Activated naive CD8-positive, alpha-beta T cell treated with anti-CD3 and anti-CD28 coated beads for 36 hours (primary cell): ENCODE results near the gene RPUSD3. TPM values are rescaled to one million over a fixed set of nuclear protein-coding genes. Genes with fewer than 3 reads are reported as not detected.
A peak's percentile ranks its signal among the peaks of the same experiment; 100 is the strongest.

Source experiments
- DNase-seq: peaks from one replicate; pipeline ENCODE4 v3.0.0; 2021
- H3K27ac Mint-ChIP-seq: one replicate; pipeline ENCODE4 v1.8.0; 2022; ENCODE audit warnings: mild to moderate bottlenecking, moderate library complexity, mixed read lengths
- H3K27me3 Mint-ChIP-seq: one replicate; pipeline ENCODE4 v1.8.0; 2022; ENCODE audit warnings: mild to moderate bottlenecking, mixed read lengths
- H3K36me3 Mint-ChIP-seq: one replicate; pipeline ENCODE4 v1.8.0; 2021; ENCODE audit warnings: mild to moderate bottlenecking, mixed read lengths
- H3K4me1 Mint-ChIP-seq: one replicate; pipeline ENCODE4 v1.8.0; 2021; ENCODE audit warnings: mixed read lengths
- H3K4me3 Mint-ChIP-seq: one replicate; pipeline ENCODE4 v1.8.0; 2022; ENCODE audit warnings: mild to moderate bottlenecking, moderate library complexity, mixed read lengths
- H3K9me3 Mint-ChIP-seq: one replicate; pipeline ENCODE4 v1.8.0; 2022; ENCODE audit warnings: mixed read lengths
- total RNA-seq, 2 experiments: library from RNA; stranded (reverse); gene quantifications; one replicate each; pipeline ENCODE4 v1.2.3, GENCODE V29; 2021

The RPUSD3 gene
- total RNA-seq, 2 experiments from 2014 or later = 69.2 to 71.2 TPM

- H3K36me3 Mint-ChIP-seq = peaks cover 27% of the 10 kb centered on the region
- no peaks in the 10 kb centered on the region for H3K9me3 Mint-ChIP-seq
- peaks cover 33% of the 10 kb centered on the region for H3K4me1 Mint-ChIP-seq
- H3K27ac Mint-ChIP-seq = peak overlapping the region; percentile 91
- H3K4me3 Mint-ChIP-seq = peak overlapping the region; percentile 84
- peak; percentile 58 for DNase-seq
- H3K27me3 Mint-ChIP-seq = no peaks in the 10 kb centered on the region
Measured at GRCh38 chr3:9808345-9809037, 35.3 kb downstream of the RPUSD3 start.

GRCh38 chr3:9807981-9808344 is 35.8 kb downstream of the RPUSD3 start:
- Mint-ChIP-seq H3K27ac (peak overlapping the region; percentile 91), H3K9me3 (no peaks in the 10 kb centered on the region), H3K36me3 (peaks cover 27% of the 10 kb centered on the region), H3K4me1 (peaks cover 35% of the 10 kb centered on the region), H3K4me3 (no peak overlapping the region), H3K27me3 (no peaks in the 10 kb centered on the region)
- no peak for DNase-seq

- DNase-seq = no peak
- Mint-ChIP-seq H3K4me1 (peaks cover 35% of the 10 kb centered on the region), H3K4me3 (no peak overlapping the region), H3K36me3 (peaks cover 27% of the 10 kb centered on the region), H3K27me3 (no peaks in the 10 kb centered on the region), H3K9me3 (no peaks in the 10 kb centered on the region), H3K27ac (peak overlapping the region; percentile 91)
Measured at GRCh38 chr3:9806688-9807589, 36.9 kb downstream of the RPUSD3 start.

- no peak for DNase-seq
- no peaks in the 10 kb centered on the region for H3K9me3 Mint-ChIP-seq
- H3K27ac Mint-ChIP-seq = no peak overlapping the region
- no peaks in the 10 kb centered on the region for H3K27me3 Mint-ChIP-seq
- H3K4me1 Mint-ChIP-seq = peaks cover 35% of the 10 kb centered on the region
- H3K4me3 Mint-ChIP-seq = no peak overlapping the region
- peaks cover 21% of the 10 kb centered on the region for H3K36me3 Mint-ChIP-seq
Measured at GRCh38 chr3:9806137-9806536, 37.7 kb downstream of the RPUSD3 start.

GRCh38 chr3:9804996-9805395 is 38.8 kb downstream of the RPUSD3 start:
- DNase-seq = no peak
- Mint-ChIP-seq H3K4me1 (peaks cover 29% of the 10 kb centered on the region), H3K27me3 (no peaks in the 10 kb centered on the region), H3K27ac (no peak overlapping the region), H3K4me3 (no peak overlapping the region), H3K36me3 (peaks cover 16% of the 10 kb centered on the region), H3K9me3 (no peaks in the 10 kb centered on the region)

- H3K4me3 Mint-ChIP-seq = no peak overlapping the region
- H3K27me3 Mint-ChIP-seq = no peaks in the 10 kb centered on the region
- H3K27ac Mint-ChIP-seq = peak overlapping the region; percentile 36
- peaks cover 17% of the 10 kb centered on the region for H3K4me1 Mint-ChIP-seq
- H3K36me3 Mint-ChIP-seq = peaks cover 19% of the 10 kb centered on the region
- no peak for DNase-seq
- H3K9me3 Mint-ChIP-seq = no peaks in the 10 kb centered on the region
Measured at GRCh38 chr3:9803494-9803893, 40.3 kb downstream of the RPUSD3 start.

- no peaks in the 10 kb centered on the region for H3K9me3 Mint-ChIP-seq
- H3K4me3 Mint-ChIP-seq = no peak overlapping the region
- no peaks in the 10 kb centered on the region for H3K27me3 Mint-ChIP-seq
- H3K27ac Mint-ChIP-seq = peak overlapping the region; percentile 38
- peaks cover 15% of the 10 kb centered on the region for H3K4me1 Mint-ChIP-seq
- DNase-seq = no peak
- H3K36me3 Mint-ChIP-seq = peaks cover 18% of the 10 kb centered on the region
Measured at GRCh38 chr3:9800529-9800928, 43.3 kb downstream of the RPUSD3 start.

- no peak overlapping the region for H3K27ac Mint-ChIP-seq
- H3K36me3 Mint-ChIP-seq = peaks cover 40% of the 10 kb centered on the region
- H3K27me3 Mint-ChIP-seq = no peaks in the 10 kb centered on the region
- peaks cover 27% of the 10 kb centered on the region for H3K4me1 Mint-ChIP-seq
- H3K4me3 Mint-ChIP-seq = no peak overlapping the region
- H3K9me3 Mint-ChIP-seq = no peaks in the 10 kb centered on the region
- no peak for DNase-seq
Measured at GRCh38 chr3:9797196-9797945, 46.4 kb downstream of the RPUSD3 start.

GRCh38 chr3:9795207-9795606 is 48.6 kb downstream of the RPUSD3 start:
- H3K27ac Mint-ChIP-seq = peak overlapping the region; percentile 69
- H3K9me3 Mint-ChIP-seq = no peaks in the 10 kb centered on the region
- no peak for DNase-seq
- peak overlapping the region; percentile 66 for H3K4me3 Mint-ChIP-seq
- no peaks in the 10 kb centered on the region for H3K27me3 Mint-ChIP-seq
- peaks cover 38% of the 10 kb centered on the region for H3K4me1 Mint-ChIP-seq
- H3K36me3 Mint-ChIP-seq = peaks cover 38% of the 10 kb centered on the region

GRCh38 chr3:9794400-9794799 is 49.4 kb downstream of the RPUSD3 start:
- no peaks in the 10 kb centered on the region for H3K9me3 Mint-ChIP-seq
- peaks cover 37% of the 10 kb centered on the region for H3K36me3 Mint-ChIP-seq
- peak overlapping the region; percentile 98 for H3K4me3 Mint-ChIP-seq
- DNase-seq = no peak
- peak overlapping the region; percentile 99 for H3K27ac Mint-ChIP-seq
- no peaks in the 10 kb centered on the region for H3K27me3 Mint-ChIP-seq
- H3K4me1 Mint-ChIP-seq = peaks cover 41% of the 10 kb centered on the region

GRCh38 chr3:9793161-9793781 is 50.5 kb downstream of the RPUSD3 start:
- Mint-ChIP-seq H3K27me3 (no peaks in the 10 kb centered on the region), H3K4me3 (peak overlapping the region; percentile 98), H3K27ac (peak overlapping the region; percentile 99), H3K4me1 (peaks cover 47% of the 10 kb centered on the region), H3K9me3 (no peaks in the 10 kb centered on the region), H3K36me3 (peaks cover 41% of the 10 kb centered on the region)
- no peak for DNase-seq

GRCh38 chr3:9792405-9793160 is 51.2 kb downstream of the RPUSD3 start, which contains the start of the genes ARPC4 and TADA3:
ARPC4 (plus strand) TSS chr3:9793082; CDS start chr3:9793122, 40 bp downstream.
TADA3 (minus strand) TSS chr3:9792473; CDS start chr3:9791466, 1,007 bp downstream.
- peak; percentile 92 for DNase-seq
- H3K27me3 Mint-ChIP-seq = no peaks in the 10 kb centered on the region
- H3K27ac Mint-ChIP-seq = peak within 1 kb of the TSS; percentile 99
- H3K4me1 Mint-ChIP-seq = peaks cover 48% of the 10 kb centered on the region
- H3K36me3 Mint-ChIP-seq = peaks cover 40% of the 10 kb centered on the region
- no peaks in the 10 kb centered on the region for H3K9me3 Mint-ChIP-seq
- H3K4me3 Mint-ChIP-seq = peak within 1 kb of the TSS; percentile 98

- H3K36me3 Mint-ChIP-seq = peaks cover 46% of the 10 kb centered on the region
Measured at GRCh38 chr3:9791790-9792404, 51.9 kb downstream of the RPUSD3 start.

More at GRCh38 chr3:9791790-9792404, 51.9 kb downstream of the RPUSD3 start:
- no peak for DNase-seq
- peak overlapping the region; percentile 99 for H3K27ac Mint-ChIP-seq
- H3K4me1 Mint-ChIP-seq = peaks cover 47% of the 10 kb centered on the region
- H3K27me3 Mint-ChIP-seq = no peaks in the 10 kb centered on the region
- H3K4me3 Mint-ChIP-seq = peak overlapping the region; percentile 98
- H3K9me3 Mint-ChIP-seq = no peaks in the 10 kb centered on the region
